K562 (cell line): ENCODE results near the gene GAGE2A. TPM values are rescaled to one million over a fixed set of nuclear protein-coding genes. Genes with fewer than 3 reads are reported as not detected.

Source experiments
- ATF7 ChIP-seq: fragments of 450-650 bp; IDR thresholded peaks from 2 replicates; pipeline ENCODE4 v1.7.1; 2014; ENCODE audit warnings: mild to moderate bottlenecking, moderate library complexity
- BCOR ChIP-seq: fragments of 450-650 bp; IDR thresholded peaks from 2 replicates; pipeline ENCODE4 v1.6.1; 2016
- CBFB ChIP-seq: sonication (generic); formaldehyde crosslinking; IDR thresholded peaks from 2 replicates; pipeline ENCODE4 v1.4.0; 2020; ENCODE audit warnings: mild to moderate bottlenecking, missing genetic modification reagents
- CTBP1 ChIP-seq: fragments of 450-650 bp; IDR thresholded peaks from 2 replicates; pipeline ENCODE4 v1.6.1; 2016; ENCODE audit warnings: borderline replicate concordance
- E2F3 ChIP-seq: fragments of 250-450 bp; sonication (Bioruptor Pico); IDR thresholded peaks from 2 replicates; pipeline ENCODE4 v1.4.0; 2020; ENCODE audit warnings: mild to moderate bottlenecking
- NCOA1 ChIP-seq: fragments of 450-650 bp; IDR thresholded peaks from 2 replicates; pipeline ENCODE4 v1.6.1; 2016; ENCODE audit warnings: low read depth
- NCOA6 ChIP-seq: fragments of 450-650 bp; IDR thresholded peaks from 2 replicates; pipeline ENCODE4 v1.6.1; 2017; ENCODE audit warnings: mild to moderate bottlenecking
- NFYB ChIP-seq: IDR thresholded peaks from 2 replicates; pipeline ENCODE4 v1.6.1; 2011; ENCODE audit warnings: mild to moderate bottlenecking, moderate library complexity; ENCODE audit not compliant: insufficient read length; ENCODE audit errors: extremely low read depth
- NONO ChIP-seq, 2 experiments: fragments of 200-400 bp in 1 of 2; fragments of 450-650 bp in 1 of 2; formaldehyde crosslinking in 1 of 2; IDR thresholded peaks; 2 replicates each; pipeline ENCODE4 v1.6.1; 2017; ENCODE audit warnings: low read depth in 2 of 2, mild to moderate bottlenecking in 2 of 2, moderate library complexity in 2 of 2, low read length in 1 of 2
- RBM22 ChIP-seq: fragments of 200-400 bp; formaldehyde crosslinking; IDR thresholded peaks from 2 replicates; pipeline ENCODE4 v1.6.1; 2018; ENCODE audit warnings: low read length, low read depth; ENCODE audit not compliant: poor library complexity, severe bottlenecking
- TEAD2 ChIP-seq: fragments of 450-650 bp; IDR thresholded peaks from 2 replicates; pipeline ENCODE4 v1.6.1; 2016; ENCODE audit warnings: missing genetic modification characterization, control low read depth, missing compliant biosample characterization
- ZNF3 ChIP-seq: fragments of 250-450 bp; sonication (Bioruptor Pico); IDR thresholded peaks from 2 replicates; pipeline ENCODE4 v1.5.0; 2021; ENCODE audit warnings: mild to moderate bottlenecking, moderate library complexity
- ZNF780A ChIP-seq: fragments of 250-450 bp; sonication (Bioruptor Pico); IDR thresholded peaks from 2 replicates; pipeline ENCODE4 v1.5.0; 2021; ENCODE audit warnings: mild to moderate bottlenecking
- polyA plus RNA-seq, 8 experiments: library from polyadenylated mRNA; depleted of rRNA in 4 of 8; stranded (reverse) in 5 of 8; unstranded in 3 of 8; fragments of >200 nt; fragmentation: Nextera tagmentation in 2 of 8; fragmentation: Illumina TruSeq in 1 of 8; extraction: Ambion mirVana in 2 of 8; extraction: Trizol in 1 of 8; gene quantifications; 2 replicates each; pipeline versions ENCODE4 v1.2.1 to v1.2.3, GENCODE V29; 2011 to 2014; ENCODE audit warnings: inconsistent platforms in 1 of 8, missing spikeins in 1 of 8
- total RNA-seq, 7 experiments: library from RNA; depleted of rRNA in 6 of 7; stranded (reverse); fragments of >200 nt in 6 of 7; fragmentation: Illumina TruSeq in 2 of 7; extraction: Trizol in 2 of 7; gene quantifications; 2 replicates each; pipeline versions ENCODE4 v1.2.1 to v1.2.3, GENCODE V29; 2011 to 2021; ENCODE audit warnings: low replicate concordance in 1 of 7
- TF ChIP-seq, protein P1 (sequence below): sonication (generic); formaldehyde crosslinking; IDR thresholded peaks from 2 replicates; pipeline ENCODE4 v1.8.1; 2023; ENCODE audit warnings: mild to moderate bottlenecking, missing genetic modification reagents
- TF ChIP-seq, protein P2 (sequence below): fragments of 250-450 bp; sonication (Bioruptor Pico); IDR thresholded peaks from 2 replicates; pipeline ENCODE4 v1.8.0; 2021; ENCODE audit warnings: borderline replicate concordance, mild to moderate bottlenecking, moderate library complexity; ENCODE audit not compliant: poor library complexity, severe bottlenecking
- TF ChIP-seq, protein P3 (sequence below): fragments of 250-450 bp; sonication (Bioruptor Pico); IDR thresholded peaks from 2 replicates; pipeline ENCODE4 v1.5.0; 2021; ENCODE audit warnings: mild to moderate bottlenecking, borderline replicate concordance
- TF ChIP-seq, protein P4 (sequence below): sonication (generic); formaldehyde crosslinking; IDR thresholded peaks from 2 replicates; pipeline ENCODE4 v1.5.0; 2020; ENCODE audit warnings: missing genetic modification reagents
- TF ChIP-seq, protein P5 (sequence below): IDR thresholded peaks from 3 replicates; pipeline ENCODE4 v1.6.1; 2011; ENCODE audit warnings: borderline replicate concordance, mild to moderate bottlenecking, moderate library complexity; ENCODE audit not compliant: insufficient read length; ENCODE audit errors: extremely low read depth

The GAGE2A gene
- total and polyA plus RNA-seq, 9 of the 15 experiments (the other 6 are each of a cell fraction or from before 2014, with no cell fraction given), result 2.7 to 583 (median 84.6) TPM

DNA sequence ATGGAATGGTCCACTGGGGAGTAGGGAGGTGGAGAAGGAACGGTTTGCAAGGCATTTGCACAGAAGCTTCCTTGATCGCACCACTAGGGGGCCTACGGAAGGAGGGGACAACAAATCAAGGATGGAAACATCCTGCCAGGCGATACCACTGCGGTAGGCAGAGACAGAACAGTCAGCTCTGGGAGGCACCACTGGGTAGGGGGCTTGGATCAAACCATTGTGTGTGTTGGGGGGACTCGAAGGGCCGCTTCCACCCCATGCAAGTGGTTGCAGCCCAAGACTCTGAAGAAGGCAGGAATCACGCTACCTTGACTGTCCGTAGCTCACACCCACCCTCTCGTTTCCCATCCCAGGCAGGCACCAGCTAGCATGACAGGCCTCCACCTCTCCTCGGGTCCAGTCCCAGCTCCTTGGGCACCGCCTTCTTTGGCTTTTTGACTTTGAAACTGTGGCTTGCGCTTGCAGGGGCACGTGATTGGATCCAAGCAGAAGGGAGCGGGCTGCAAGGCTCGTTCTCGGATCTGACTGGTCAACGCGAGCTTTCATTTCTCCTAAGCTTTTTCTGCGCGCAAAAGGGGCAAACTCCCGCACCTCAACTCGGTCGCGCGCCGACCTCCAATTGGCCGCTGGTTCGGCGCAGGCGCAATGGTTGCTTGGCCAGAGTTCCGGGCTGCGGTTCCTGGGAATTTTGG, 37.9 kb downstream of the GAGE2A start (continued):
- TF ChIP-seq, protein P1, sequence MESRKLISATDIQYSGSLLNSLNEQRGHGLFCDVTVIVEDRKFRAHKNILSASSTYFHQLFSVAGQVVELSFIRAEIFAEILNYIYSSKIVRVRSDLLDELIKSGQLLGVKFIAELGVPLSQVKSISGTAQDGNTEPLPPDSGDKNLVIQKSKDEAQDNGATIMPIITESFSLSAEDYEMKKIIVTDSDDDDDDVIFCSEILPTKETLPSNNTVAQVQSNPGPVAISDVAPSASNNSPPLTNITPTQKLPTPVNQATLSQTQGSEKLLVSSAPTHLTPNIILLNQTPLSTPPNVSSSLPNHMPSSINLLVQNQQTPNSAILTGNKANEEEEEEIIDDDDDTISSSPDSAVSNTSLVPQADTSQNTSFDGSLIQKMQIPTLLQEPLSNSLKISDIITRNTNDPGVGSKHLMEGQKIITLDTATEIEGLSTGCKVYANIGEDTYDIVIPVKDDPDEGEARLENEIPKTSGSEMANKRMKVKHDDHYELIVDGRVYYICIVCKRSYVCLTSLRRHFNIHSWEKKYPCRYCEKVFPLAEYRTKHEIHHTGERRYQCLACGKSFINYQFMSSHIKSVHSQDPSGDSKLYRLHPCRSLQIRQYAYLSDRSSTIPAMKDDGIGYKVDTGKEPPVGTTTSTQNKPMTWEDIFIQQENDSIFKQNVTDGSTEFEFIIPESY (CRISPR knock-in tag), result no peak
- TF ChIP-seq, protein P2, sequence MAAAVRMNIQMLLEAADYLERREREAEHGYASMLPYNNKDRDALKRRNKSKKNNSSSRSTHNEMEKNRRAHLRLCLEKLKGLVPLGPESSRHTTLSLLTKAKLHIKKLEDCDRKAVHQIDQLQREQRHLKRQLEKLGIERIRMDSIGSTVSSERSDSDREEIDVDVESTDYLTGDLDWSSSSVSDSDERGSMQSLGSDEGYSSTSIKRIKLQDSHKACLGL (CRISPR knock-in tag), result no peak
- TF ChIP-seq, protein P3, sequence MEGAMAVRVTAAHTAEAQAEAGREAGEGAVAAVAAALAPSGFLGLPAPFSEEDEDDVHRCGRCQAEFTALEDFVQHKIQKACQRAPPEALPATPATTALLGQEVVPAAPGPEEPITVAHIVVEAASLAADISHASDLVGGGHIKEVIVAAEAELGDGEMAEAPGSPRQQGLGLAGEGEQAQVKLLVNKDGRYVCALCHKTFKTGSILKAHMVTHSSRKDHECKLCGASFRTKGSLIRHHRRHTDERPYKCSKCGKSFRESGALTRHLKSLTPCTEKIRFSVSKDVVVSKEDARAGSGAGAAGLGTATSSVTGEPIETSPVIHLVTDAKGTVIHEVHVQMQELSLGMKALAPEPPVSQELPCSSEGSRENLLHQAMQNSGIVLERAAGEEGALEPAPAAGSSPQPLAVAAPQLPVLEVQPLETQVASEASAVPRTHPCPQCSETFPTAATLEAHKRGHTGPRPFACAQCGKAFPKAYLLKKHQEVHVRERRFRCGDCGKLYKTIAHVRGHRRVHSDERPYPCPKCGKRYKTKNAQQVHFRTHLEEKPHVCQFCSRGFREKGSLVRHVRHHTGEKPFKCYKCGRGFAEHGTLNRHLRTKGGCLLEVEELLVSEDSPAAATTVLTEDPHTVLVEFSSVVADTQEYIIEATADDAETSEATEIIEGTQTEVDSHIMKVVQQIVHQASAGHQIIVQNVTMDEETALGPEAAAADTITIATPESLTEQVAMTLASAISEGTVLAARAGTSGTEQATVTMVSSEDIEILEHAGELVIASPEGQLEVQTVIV (CRISPR knock-in tag), result no peak
- TF ChIP-seq, protein P4, sequence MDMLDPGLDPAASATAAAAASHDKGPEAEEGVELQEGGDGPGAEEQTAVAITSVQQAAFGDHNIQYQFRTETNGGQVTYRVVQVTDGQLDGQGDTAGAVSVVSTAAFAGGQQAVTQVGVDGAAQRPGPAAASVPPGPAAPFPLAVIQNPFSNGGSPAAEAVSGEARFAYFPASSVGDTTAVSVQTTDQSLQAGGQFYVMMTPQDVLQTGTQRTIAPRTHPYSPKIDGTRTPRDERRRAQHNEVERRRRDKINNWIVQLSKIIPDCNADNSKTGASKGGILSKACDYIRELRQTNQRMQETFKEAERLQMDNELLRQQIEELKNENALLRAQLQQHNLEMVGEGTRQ (CRISPR knock-in tag), result peak; percentile 49
- TF ChIP-seq NCOA6, result no peak
- no peak for TF ChIP-seq NCOA1
- no peak for TF ChIP-seq RBM22
- TF ChIP-seq E2F3, result no peak
- TF ChIP-seq CTBP1, result peak; percentile 43; the same call in 1 of the 2 replicates
- no peak for TF ChIP-seq ZNF3 (CRISPR knock-in tag)
- TF ChIP-seq CBFB (CRISPR knock-in tag), result no peak
- TF ChIP-seq NONO (IDR thresholded peaks at IDR 0.05; ENCODE audit: low read depth in 2 of 2, low read length in 1 of 2), result peak in 1 of 2 experiments; percentile 77; a peak in 2 of 4 replicates
- TF ChIP-seq ZNF780A, result no peak
- TF ChIP-seq TEAD2 (tag), result no peak
- TF ChIP-seq, protein P5, sequence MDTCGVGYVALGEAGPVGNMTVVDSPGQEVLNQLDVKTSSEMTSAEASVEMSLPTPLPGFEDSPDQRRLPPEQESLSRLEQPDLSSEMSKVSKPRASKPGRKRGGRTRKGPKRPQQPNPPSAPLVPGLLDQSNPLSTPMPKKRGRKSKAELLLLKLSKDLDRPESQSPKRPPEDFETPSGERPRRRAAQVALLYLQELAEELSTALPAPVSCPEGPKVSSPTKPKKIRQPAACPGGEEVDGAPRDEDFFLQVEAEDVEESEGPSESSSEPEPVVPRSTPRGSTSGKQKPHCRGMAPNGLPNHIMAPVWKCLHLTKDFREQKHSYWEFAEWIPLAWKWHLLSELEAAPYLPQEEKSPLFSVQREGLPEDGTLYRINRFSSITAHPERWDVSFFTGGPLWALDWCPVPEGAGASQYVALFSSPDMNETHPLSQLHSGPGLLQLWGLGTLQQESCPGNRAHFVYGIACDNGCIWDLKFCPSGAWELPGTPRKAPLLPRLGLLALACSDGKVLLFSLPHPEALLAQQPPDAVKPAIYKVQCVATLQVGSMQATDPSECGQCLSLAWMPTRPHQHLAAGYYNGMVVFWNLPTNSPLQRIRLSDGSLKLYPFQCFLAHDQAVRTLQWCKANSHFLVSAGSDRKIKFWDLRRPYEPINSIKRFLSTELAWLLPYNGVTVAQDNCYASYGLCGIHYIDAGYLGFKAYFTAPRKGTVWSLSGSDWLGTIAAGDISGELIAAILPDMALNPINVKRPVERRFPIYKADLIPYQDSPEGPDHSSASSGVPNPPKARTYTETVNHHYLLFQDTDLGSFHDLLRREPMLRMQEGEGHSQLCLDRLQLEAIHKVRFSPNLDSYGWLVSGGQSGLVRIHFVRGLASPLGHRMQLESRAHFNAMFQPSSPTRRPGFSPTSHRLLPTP, result no peak
- peak; percentile 4 for TF ChIP-seq NFYB
- peak; percentile 91 for TF ChIP-seq ATF7
- TF ChIP-seq BCOR, result no peak
